Endothelial cell of umbilical vein (primary cell): ENCODE data around the gene FSTL4. TPM values are rescaled to one million over a fixed set of nuclear protein-coding genes. Genes with fewer than 3 reads are reported as not detected.

Experiments
- BruUV-seq: library from RNA; stranded (reverse); fragments of 400-500 nt; replicated peaks from 2 replicates; lab custom pipeline; 2021; lab: Mats Ljungman, UMichigan
- CTCF ChIA-PET: fragments of 300-600, 350-600 bp; sonication (Branson Sonifier 250); formaldehyde crosslinking; loops from one replicate; lab custom pipeline; 2021; ENCODE audit warnings: antibody characterized with exemption, inconsistent platforms; lab: Charles Lee
- POLR2A ChIA-PET: fragments of 300-600, 350-600 bp; sonication (Branson Sonifier 250); formaldehyde crosslinking; loops from one replicate; lab custom pipeline; 2021; ENCODE audit warnings: antibody characterized with exemption, inconsistent platforms; lab: Charles Lee
- DNase-seq: peaks from one replicate; pipeline ENCODE4 v3.0.0-alpha.2; 2011; ENCODE audit warnings: low read depth, low spot score
- FAIRE-seq: peaks from 2 replicates; lab custom pipeline; 2011; peaks lifted over from hg19 to GRCh38; lab: Jason Lieb, UNC
- H2AFZ ChIP-seq: 2 replicates; pipeline ENCODE4 v1.6.0; 2012; ENCODE audit warnings: low read depth, low read length, control low read depth, inconsistent platforms
- H3K27ac ChIP-seq: 2 replicates; pipeline ENCODE4 v1.5.1; 2011; ENCODE audit warnings: low read depth, mild to moderate bottlenecking, control low read depth, low read length, moderate library complexity; ENCODE audit not compliant: insufficient read depth
- H3K27me3 ChIP-seq, 2 experiments: 2 replicates each; pipeline versions ENCODE4 v1.6.0 to v1.6.1; 2011; ENCODE audit warnings: low read length in 2 of 2, mixed read lengths in 1 of 2; ENCODE audit not compliant: control insufficient read depth in 2 of 2, insufficient read depth in 2 of 2
- H3K36me3 ChIP-seq, 2 experiments: 2 replicates in 1 of 2; 3 replicates in 1 of 2; pipeline ENCODE4 v1.5.1; 2011; ENCODE audit warnings: low read length in 2 of 2, mild to moderate bottlenecking in 1 of 2, moderate library complexity in 1 of 2; ENCODE audit not compliant: control insufficient read depth in 2 of 2, insufficient read depth in 2 of 2; ENCODE audit errors: extremely low read depth in 1 of 2
- H3K4me1 ChIP-seq: 3 replicates; pipeline ENCODE4 v1.5.1; 2011; ENCODE audit warnings: mild to moderate bottlenecking, low read length; ENCODE audit not compliant: control insufficient read depth, insufficient read depth; ENCODE audit errors: extremely low read depth
- H3K4me2 ChIP-seq: 2 replicates; pipeline ENCODE4 v1.6.1; 2011; ENCODE audit warnings: low read length, control low read depth, mixed read lengths; ENCODE audit not compliant: insufficient read depth
- H3K4me3 ChIP-seq, 3 experiments: fragments of 200-600 bp in 1 of 3; sonication (generic), shearing (Covaris generic) in 1 of 3; replicated peaks in 1 of 3; 2 replicates each; pipeline ENCODE4 v1.5.1; 2011 to 2016; ENCODE audit warnings: control low read depth in 3 of 3, low read length in 3 of 3, mild to moderate bottlenecking in 2 of 3, inconsistent platforms in 1 of 3, low read depth in 1 of 3, moderate library complexity in 1 of 3; ENCODE audit not compliant: insufficient read depth in 1 of 3
- H3K79me2 ChIP-seq: 2 replicates; pipeline ENCODE4 v1.6.0; 2012; ENCODE audit warnings: low read length, inconsistent platforms; ENCODE audit not compliant: control insufficient read depth, insufficient read depth
- H3K9ac ChIP-seq: replicated peaks from 2 replicates; pipeline ENCODE3; 2011; ENCODE audit warnings: low read length, control low read depth; ENCODE audit not compliant: insufficient read depth; ENCODE audit errors: extremely low read depth
- H3K9me1 ChIP-seq: replicated peaks from 3 replicates; pipeline ENCODE4 v1.6.0; 2011; ENCODE audit warnings: mild to moderate bottlenecking, low read length; ENCODE audit not compliant: control insufficient read depth, insufficient read depth; ENCODE audit errors: extremely low read depth
- H3K9me3 ChIP-seq: replicated peaks from 2 replicates; pipeline ENCODE4 v1.5.1; 2012; ENCODE audit warnings: low read length, inconsistent platforms; ENCODE audit not compliant: control insufficient read depth, insufficient read depth
- H4K20me1 ChIP-seq: replicated peaks from 2 replicates; pipeline ENCODE3; 2011; ENCODE audit warnings: mild to moderate bottlenecking, low read length; ENCODE audit not compliant: control insufficient read depth, insufficient read depth; ENCODE audit errors: extremely low read depth
- CTCF ChIP-seq, 2 donors: IDR thresholded peaks; 1 replicate in 1 of 2; 2 replicates in 1 of 2; pipeline ENCODE4 v1.5.1; 2011; ENCODE audit warnings: low read length in 2 of 2, mild to moderate bottlenecking in 2 of 2, moderate library complexity in 2 of 2, control low read depth in 1 of 2, inconsistent platforms in 1 of 2, low read depth in 1 of 2; ENCODE audit not compliant: insufficient read depth in 1 of 2; ENCODE audit errors: extremely low read depth in 1 of 2
- EZH2 ChIP-seq: IDR thresholded peaks from 2 replicates; pipeline ENCODE4 v1.6.1; 2012; ENCODE audit warnings: borderline replicate concordance, low read depth, mild to moderate bottlenecking, moderate library complexity, low read length, inconsistent platforms; ENCODE audit not compliant: severe bottlenecking
- FOS ChIP-seq: IDR thresholded peaks from 2 replicates; pipeline ENCODE4 v1.6.1; 2011; ENCODE audit warnings: mild to moderate bottlenecking, low read length, moderate library complexity, borderline replicate concordance; ENCODE audit not compliant: insufficient read depth
- GATA2 ChIP-seq: IDR thresholded peaks from 2 replicates; pipeline ENCODE4 v1.7.0; 2011; ENCODE audit warnings: low read depth, mild to moderate bottlenecking, moderate library complexity, mixed read lengths, low read length; ENCODE audit not compliant: insufficient read length, insufficient read depth
- JUN ChIP-seq: IDR thresholded peaks from 2 replicates; pipeline ENCODE4 v1.6.1; 2011; ENCODE audit warnings: borderline replicate concordance, low read depth; ENCODE audit not compliant: insufficient read length, insufficient read depth
- MAX ChIP-seq: IDR thresholded peaks from 2 replicates; pipeline ENCODE4 v1.6.1; 2011; ENCODE audit not compliant: insufficient read depth, insufficient read length
- MYC ChIP-seq: IDR thresholded peaks from one replicate; pipeline ENCODE4 v1.6.1; 2011; ENCODE audit warnings: mild to moderate bottlenecking, low read depth, low read length
- POLR2A ChIP-seq: IDR thresholded peaks from 2 replicates; pipeline ENCODE4 v1.6.1; 2012; ENCODE audit warnings: low read depth, mild to moderate bottlenecking, control low read depth, low read length
- POLR2AphosphoS5 ChIP-seq: IDR thresholded peaks from 2 replicates; pipeline ENCODE4 v1.6.1; 2012; ENCODE audit warnings: low read depth, mild to moderate bottlenecking, control low read depth, low read length, moderate library complexity; ENCODE audit not compliant: insufficient read depth
- dilution Hi-C: fragments of 300-500 bp; cut with MboI; formaldehyde crosslinking; loops from one replicate; pipeline ENCODE4 v1.15.0; 2019; ENCODE audit warnings: low sequenced_read_pairs; ENCODE audit not compliant: extremely low pct_ligation_motif_present
- intact Hi-C: fragments of 100-400 bp; cut with micrococcal nuclease; formaldehyde crosslinking; loops from one replicate; pipeline ENCODE4 v1.10.0; 2022
- polyA plus RNA-seq, 4 experiments: library from polyadenylated mRNA; depleted of rRNA in 3 of 4; stranded (reverse) in 3 of 4; unstranded in 1 of 4; fragments of >200 nt; gene quantifications; 2 replicates each; pipeline versions ENCODE4 v1.2.1 to v1.2.3, GENCODE V29; 2011 to 2012; ENCODE audit warnings: missing spikeins in 1 of 4
- total RNA-seq: library from RNA; stranded (reverse); gene quantifications from 2 replicates; pipeline ENCODE4 v1.2.3, GENCODE V29; 2021

The FSTL4 gene
- total and polyA plus RNA-seq, 2 donors (not counting 3 experiments of a cell fraction or from before 2014, with no cell fraction given): 0.18 TPM; not detected in 1

DNA sequence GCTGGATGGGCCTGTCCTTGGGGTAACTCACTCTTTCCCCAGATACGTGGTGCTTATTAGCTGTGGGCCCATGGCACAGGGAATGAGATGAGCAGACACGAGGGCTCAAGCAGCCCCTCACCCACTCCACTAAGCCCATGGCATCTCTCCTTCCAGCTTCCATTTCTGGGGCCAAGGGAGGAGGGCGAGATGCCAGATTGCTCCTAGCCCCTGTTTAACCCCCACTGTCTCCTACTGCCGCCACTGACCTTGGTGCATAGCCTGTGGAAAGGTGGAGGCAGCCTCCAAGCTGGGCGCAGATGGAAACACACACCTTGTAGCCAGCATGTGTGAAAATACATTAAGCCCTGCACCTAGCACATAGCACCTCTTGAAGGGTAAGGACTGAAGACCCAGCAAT is 167.6 kb downstream of the FSTL4 start:
- intact Hi-C loops: no loop called here
- BruUV-seq: no TSS peak
- TF ChIP-seq MYC (no peak), GATA2 (no peak), MAX (no peak)

GRCh38 chr5:133441166-133441815 is 171.1 kb downstream of the FSTL4 start:
- Histone ChIP-seq H3K79me2 (no peaks in the 10 kb centered on the region), H3K9me3 (no peaks in the 10 kb centered on the region), H3K36me3 (no peaks in the 10 kb centered on the region), H3K4me1 (no peaks in the 10 kb centered on the region), H3K9me1 (no peaks in the 10 kb centered on the region), H3K27me3 (peaks cover 5 to 7% of the 10 kb centered on the region in 2 experiments), H3K9ac (no peak overlapping the region), H3K4me3 (no peak overlapping the region), H2AFZ (no peak overlapping the region), H4K20me1 (no peaks in the 10 kb centered on the region), H3K4me2 (no peak overlapping the region), H3K27ac (no peak overlapping the region)
- no peak for DNase-seq
- POLR2A ChIA-PET: no interaction called here
- no peak for FAIRE-seq
- dilution Hi-C loops: no loop called here
- TF ChIP-seq POLR2AphosphoS5 (no peak), GATA2 (no peak), POLR2A (no peak), MAX (no peak), EZH2 (no peak), JUN (no peak), MYC (no peak), FOS (no peak), CTCF (IDR thresholded peaks at IDR 0.05; ENCODE audit: extremely low read depth in 1 of 2, insufficient read depth in 1 of 2, low read depth in 1 of 2, low read length in 2 of 2) (no peak)
- intact Hi-C loops: no loop called here
- BruUV-seq: no TSS peak
- CTCF ChIA-PET: interaction anchor here (0.9 to 1.6 kb wide), 3 partner anchors 18 to 110 kb away, joined by 3 to 8 read pairs (median 3); no protein-coding TSS in a partner anchor

More for the DNA sequence above, 167.6 kb downstream of the FSTL4 start:
- no peak overlapping the region for H3K4me3 ChIP-seq
- no peak for FAIRE-seq
- ChIA-PET CTCF (interaction anchor here (0.9 kb wide), 1 partner anchor 23 kb away, joined by 3 read pairs; no protein-coding TSS in a partner anchor), POLR2A (no interaction called here)
- H3K9me3 ChIP-seq: no peaks in the 10 kb centered on the region
- peaks cover 0 to 3% of the 10 kb centered on the region in 2 experiments for H3K27me3 ChIP-seq
- H3K79me2 ChIP-seq: no peaks in the 10 kb centered on the region
- no peak overlapping the region for H2AFZ ChIP-seq
- no peaks in the 10 kb centered on the region for H3K9me1 ChIP-seq
- no peak for DNase-seq
- H3K9ac ChIP-seq: no peak overlapping the region
- no peaks in the 10 kb centered on the region for H3K4me1 ChIP-seq
- dilution Hi-C loops: no loop called here
- H3K4me2 ChIP-seq: no peak overlapping the region
- H4K20me1 ChIP-seq: no peaks in the 10 kb centered on the region
- H3K27ac ChIP-seq: no peak overlapping the region
- H3K36me3 ChIP-seq: no peaks in the 10 kb centered on the region
